Measurements from ENCODE around the gene UGT2B28. TPM values are rescaled to one million over a fixed set of nuclear protein-coding genes. Genes with fewer than 3 reads are reported as not detected.

Gene UGT2B28
- total and polyA plus RNA-seq, 2 of the 8 experiments (the other 6 are each of a cell fraction or from before 2014, with no cell fraction given) = not detected

GRCh38 chr4:69321153-69321729 lies 41.0 kb downstream of the UGT2B28 start (continued):
- no peak for TF ChIP-seq TEAD4 (IDR thresholded peaks at IDR 0.05; ENCODE audit: low read depth, low read length)
- TF ChIP-seq, protein P1, sequence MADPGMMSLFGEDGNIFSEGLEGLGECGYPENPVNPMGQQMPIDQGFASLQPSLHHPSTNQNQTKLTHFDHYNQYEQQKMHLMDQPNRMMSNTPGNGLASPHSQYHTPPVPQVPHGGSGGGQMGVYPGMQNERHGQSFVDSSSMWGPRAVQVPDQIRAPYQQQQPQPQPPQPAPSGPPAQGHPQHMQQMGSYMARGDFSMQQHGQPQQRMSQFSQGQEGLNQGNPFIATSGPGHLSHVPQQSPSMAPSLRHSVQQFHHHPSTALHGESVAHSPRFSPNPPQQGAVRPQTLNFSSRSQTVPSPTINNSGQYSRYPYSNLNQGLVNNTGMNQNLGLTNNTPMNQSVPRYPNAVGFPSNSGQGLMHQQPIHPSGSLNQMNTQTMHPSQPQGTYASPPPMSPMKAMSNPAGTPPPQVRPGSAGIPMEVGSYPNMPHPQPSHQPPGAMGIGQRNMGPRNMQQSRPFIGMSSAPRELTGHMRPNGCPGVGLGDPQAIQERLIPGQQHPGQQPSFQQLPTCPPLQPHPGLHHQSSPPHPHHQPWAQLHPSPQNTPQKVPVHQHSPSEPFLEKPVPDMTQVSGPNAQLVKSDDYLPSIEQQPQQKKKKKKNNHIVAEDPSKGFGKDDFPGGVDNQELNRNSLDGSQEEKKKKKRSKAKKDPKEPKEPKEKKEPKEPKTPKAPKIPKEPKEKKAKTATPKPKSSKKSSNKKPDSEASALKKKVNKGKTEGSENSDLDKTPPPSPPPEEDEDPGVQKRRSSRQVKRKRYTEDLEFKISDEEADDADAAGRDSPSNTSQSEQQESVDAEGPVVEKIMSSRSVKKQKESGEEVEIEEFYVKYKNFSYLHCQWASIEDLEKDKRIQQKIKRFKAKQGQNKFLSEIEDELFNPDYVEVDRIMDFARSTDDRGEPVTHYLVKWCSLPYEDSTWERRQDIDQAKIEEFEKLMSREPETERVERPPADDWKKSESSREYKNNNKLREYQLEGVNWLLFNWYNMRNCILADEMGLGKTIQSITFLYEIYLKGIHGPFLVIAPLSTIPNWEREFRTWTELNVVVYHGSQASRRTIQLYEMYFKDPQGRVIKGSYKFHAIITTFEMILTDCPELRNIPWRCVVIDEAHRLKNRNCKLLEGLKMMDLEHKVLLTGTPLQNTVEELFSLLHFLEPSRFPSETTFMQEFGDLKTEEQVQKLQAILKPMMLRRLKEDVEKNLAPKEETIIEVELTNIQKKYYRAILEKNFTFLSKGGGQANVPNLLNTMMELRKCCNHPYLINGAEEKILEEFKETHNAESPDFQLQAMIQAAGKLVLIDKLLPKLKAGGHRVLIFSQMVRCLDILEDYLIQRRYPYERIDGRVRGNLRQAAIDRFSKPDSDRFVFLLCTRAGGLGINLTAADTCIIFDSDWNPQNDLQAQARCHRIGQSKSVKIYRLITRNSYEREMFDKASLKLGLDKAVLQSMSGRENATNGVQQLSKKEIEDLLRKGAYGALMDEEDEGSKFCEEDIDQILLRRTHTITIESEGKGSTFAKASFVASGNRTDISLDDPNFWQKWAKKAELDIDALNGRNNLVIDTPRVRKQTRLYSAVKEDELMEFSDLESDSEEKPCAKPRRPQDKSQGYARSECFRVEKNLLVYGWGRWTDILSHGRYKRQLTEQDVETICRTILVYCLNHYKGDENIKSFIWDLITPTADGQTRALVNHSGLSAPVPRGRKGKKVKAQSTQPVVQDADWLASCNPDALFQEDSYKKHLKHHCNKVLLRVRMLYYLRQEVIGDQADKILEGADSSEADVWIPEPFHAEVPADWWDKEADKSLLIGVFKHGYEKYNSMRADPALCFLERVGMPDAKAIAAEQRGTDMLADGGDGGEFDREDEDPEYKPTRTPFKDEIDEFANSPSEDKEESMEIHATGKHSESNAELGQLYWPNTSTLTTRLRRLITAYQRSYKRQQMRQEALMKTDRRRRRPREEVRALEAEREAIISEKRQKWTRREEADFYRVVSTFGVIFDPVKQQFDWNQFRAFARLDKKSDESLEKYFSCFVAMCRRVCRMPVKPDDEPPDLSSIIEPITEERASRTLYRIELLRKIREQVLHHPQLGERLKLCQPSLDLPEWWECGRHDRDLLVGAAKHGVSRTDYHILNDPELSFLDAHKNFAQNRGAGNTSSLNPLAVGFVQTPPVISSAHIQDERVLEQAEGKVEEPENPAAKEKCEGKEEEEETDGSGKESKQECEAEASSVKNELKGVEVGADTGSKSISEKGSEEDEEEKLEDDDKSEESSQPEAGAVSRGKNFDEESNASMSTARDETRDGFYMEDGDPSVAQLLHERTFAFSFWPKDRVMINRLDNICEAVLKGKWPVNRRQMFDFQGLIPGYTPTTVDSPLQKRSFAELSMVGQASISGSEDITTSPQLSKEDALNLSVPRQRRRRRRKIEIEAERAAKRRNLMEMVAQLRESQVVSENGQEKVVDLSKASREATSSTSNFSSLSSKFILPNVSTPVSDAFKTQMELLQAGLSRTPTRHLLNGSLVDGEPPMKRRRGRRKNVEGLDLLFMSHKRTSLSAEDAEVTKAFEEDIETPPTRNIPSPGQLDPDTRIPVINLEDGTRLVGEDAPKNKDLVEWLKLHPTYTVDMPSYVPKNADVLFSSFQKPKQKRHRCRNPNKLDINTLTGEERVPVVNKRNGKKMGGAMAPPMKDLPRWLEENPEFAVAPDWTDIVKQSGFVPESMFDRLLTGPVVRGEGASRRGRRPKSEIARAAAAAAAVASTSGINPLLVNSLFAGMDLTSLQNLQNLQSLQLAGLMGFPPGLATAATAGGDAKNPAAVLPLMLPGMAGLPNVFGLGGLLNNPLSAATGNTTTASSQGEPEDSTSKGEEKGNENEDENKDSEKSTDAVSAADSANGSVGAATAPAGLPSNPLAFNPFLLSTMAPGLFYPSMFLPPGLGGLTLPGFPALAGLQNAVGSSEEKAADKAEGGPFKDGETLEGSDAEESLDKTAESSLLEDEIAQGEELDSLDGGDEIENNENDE (IDR thresholded peaks at IDR 0.05; ENCODE audit: insufficient replicate concordance, low read length) = no peak
- no peak for TF ChIP-seq CHD1 (IDR thresholded peaks at IDR 0.05; ENCODE audit: low read depth, low read length)
- TF ChIP-seq RAD21 (IDR thresholded peaks at IDR 0.05 in 1 of 2, conservative IDR thresholded peaks at IDR 0.05 in 1 of 2; ENCODE audit: low read depth in 2 of 2, low read length in 2 of 2) = no peak
- TF ChIP-seq SP4 (IDR thresholded peaks at IDR 0.05; ENCODE audit: low read length) = no peak
- no peak for TF ChIP-seq RBBP5 (IDR thresholded peaks at IDR 0.05; ENCODE audit: borderline replicate concordance, low read depth, low read length)
- no peak for TF ChIP-seq CHD2 (IDR thresholded peaks at IDR 0.05; ENCODE audit: low read length)
